GM12891 (cell line): ENCODE results near the gene PLBD2.

Experiments used
- POLR2A ChIP-seq: IDR thresholded peaks from 2 replicates; pipeline ENCODE4 v1.6.1; 2011; ENCODE audit warnings: low read depth, low read length, control low read depth
- POLR2AphosphoS5 ChIP-seq: IDR thresholded peaks from 2 replicates; pipeline ENCODE4 v1.6.1; 2011; ENCODE audit warnings: low read depth, low read length, control low read depth

DNA sequence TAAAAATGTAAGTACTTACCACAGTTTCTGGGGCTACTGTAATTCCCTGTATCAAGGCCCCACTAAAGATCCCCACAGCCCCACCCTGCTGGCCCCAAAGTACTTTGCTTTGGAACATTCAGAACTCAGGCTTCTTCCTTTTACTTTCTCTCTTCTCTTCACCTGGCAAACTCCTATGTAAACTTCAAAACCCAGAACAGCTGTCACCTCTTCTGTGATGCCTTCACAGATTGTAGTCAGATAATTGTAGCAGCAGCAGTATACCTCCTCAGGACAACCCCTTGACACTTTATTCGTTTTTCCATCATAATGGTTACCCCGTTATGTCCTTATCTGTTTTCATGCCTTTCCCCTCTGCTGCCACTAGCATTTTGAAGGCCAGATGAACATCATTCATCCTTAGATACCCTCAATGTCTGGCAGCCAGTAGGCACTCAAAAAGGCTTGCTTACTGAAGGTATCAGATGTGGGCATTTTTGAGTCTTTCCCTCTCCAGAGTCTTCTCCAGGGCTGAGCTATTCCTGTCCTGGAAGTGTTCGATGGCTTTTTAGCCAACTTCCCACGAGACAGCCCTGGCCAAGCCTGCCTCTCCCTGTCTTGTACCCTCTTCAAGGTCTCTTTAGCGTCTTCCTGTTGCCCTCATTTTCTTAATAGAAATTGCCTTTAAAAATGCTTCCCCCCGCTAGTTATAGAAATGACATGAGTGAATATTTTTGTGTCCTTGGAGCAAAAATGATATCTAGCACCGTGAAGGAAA is 7.4 kb downstream of the PLBD2 start:
- TF ChIP-seq POLR2A, result no peak
- no peak for TF ChIP-seq POLR2AphosphoS5
